Bronchial epithelial cell (primary cell): ENCODE results near the gene SAMHD1. TPM values are rescaled to one million over a fixed set of nuclear protein-coding genes. Genes with fewer than 3 reads are reported as not detected.
A peak's percentile ranks its signal among the peaks of the same experiment; 100 is the strongest.
"Not testable (repeated sequence)": the region's sequence is repeated elsewhere in the genome, so short reads cannot be mapped to it uniquely, and the experiment has no call there.

Experiments used
- DNase-seq: peaks from one replicate; pipeline ENCODE4 v3.0.0-alpha.2; 2010; ENCODE audit warnings: low read depth
- FAIRE-seq: peaks from 2 replicates; lab custom pipeline; 2011; peaks lifted over from hg19 to GRCh38; lab: Jason Lieb, UNC
- H3K27me3 ChIP-seq: 2 replicates; pipeline ENCODE4 v1.5.1; 2011; ENCODE audit warnings: low read length; ENCODE audit not compliant: control insufficient read depth, insufficient read depth
- H3K36me3 ChIP-seq: 2 replicates; pipeline ENCODE4 v1.5.1; 2011; ENCODE audit warnings: low read length; ENCODE audit not compliant: control insufficient read depth, insufficient read depth
- H3K4me3 ChIP-seq: 2 replicates; pipeline ENCODE4 v1.5.1; 2011; ENCODE audit warnings: mild to moderate bottlenecking, low read depth, low read length, control low read depth
- CTCF ChIP-seq: IDR thresholded peaks from 2 replicates; pipeline ENCODE4 v1.5.1; 2011; ENCODE audit warnings: mild to moderate bottlenecking, moderate library complexity, low read length, control low read depth, inconsistent platforms; ENCODE audit not compliant: insufficient read depth, severe bottlenecking
- total RNA-seq: library from RNA; depleted of rRNA; stranded (reverse); fragments of >200 nt; gene quantifications from 2 replicates; pipeline ENCODE4 v1.2.1, GENCODE V29; 2014

The SAMHD1 gene
- total RNA-seq, 1 donor from 2014 or later = 1.8 TPM

GRCh38 chr20:36848078-36848660, 103.3 kb downstream of the SAMHD1 start:
- no peak for TF ChIP-seq CTCF
- Histone ChIP-seq H3K4me3 (no peak overlapping the region), H3K36me3 (peaks cover 1% of the 10 kb centered on the region), H3K27me3 (no peaks in the 10 kb centered on the region)
- FAIRE-seq (no peak), DNase-seq (no peak)

- Histone ChIP-seq H3K36me3 (no peaks in the 10 kb centered on the region), H3K4me3 (no peak overlapping the region), H3K27me3 (no peaks in the 10 kb centered on the region)
- FAIRE-seq (no peak), DNase-seq (no peak)
- no peak for TF ChIP-seq CTCF
These were observed 103.8 kb downstream of the SAMHD1 start for GRCh38 chr20:36847710-36848040.

- DNase-seq (peak; percentile 83), FAIRE-seq (no peak)
These were observed 104.3 kb downstream of the SAMHD1 start for GRCh38 chr20:36847009-36847709.

GRCh38 chr20:36845288-36845971, 106.1 kb downstream of the SAMHD1 start:
- TF ChIP-seq CTCF = no peak
- H3K27me3 ChIP-seq = no peaks in the 10 kb centered on the region
- H3K36me3 ChIP-seq = no peaks in the 10 kb centered on the region
- FAIRE-seq = no peak
- DNase-seq = no peak
- H3K4me3 ChIP-seq = no peak overlapping the region

More at GRCh38 chr20:36847009-36847709, 104.3 kb downstream of the SAMHD1 start:
- Histone ChIP-seq H3K4me3 (no peak overlapping the region), H3K27me3 (no peaks in the 10 kb centered on the region), H3K36me3 (no peaks in the 10 kb centered on the region)
- no peak for TF ChIP-seq CTCF

GRCh38 chr20:36841030-36841429, 110.5 kb downstream of the SAMHD1 start:
- H3K36me3 ChIP-seq, H3K27me3 ChIP-seq, H3K4me3 ChIP-seq, DNase-seq, FAIRE-seq: not testable (repeated sequence)

Other genes with a start within 250 kb of the SAMHD1 start
- 10.0 and 11.3 TPM in 2 replicates for gene NDRG3, start 205.6 kb downstream of the SAMHD1 start, total RNA-seq
- 3.7 and 4.9 TPM in 2 replicates for gene DSN1, start 177.9 kb downstream of the SAMHD1 start, total RNA-seq
- 0.13 and 0.26 TPM in 2 replicates for gene TLDC2, start 75.6 kb downstream of the SAMHD1 start, total RNA-seq
- 2.7 and 3.2 TPM in 2 replicates for gene RBL1, start 144.3 kb upstream of the SAMHD1 start, total RNA-seq
- gene RPN2, start 227.6 kb upstream of the SAMHD1 start, total RNA-seq = 178 and 216 TPM in 2 replicates
- under 0.01 and 0.13 TPM in 2 replicates for gene MROH8, start 227.8 kb upstream of the SAMHD1 start, total RNA-seq